ENCODE measurements around the gene MAML3.

GRCh38 chr4:139689093-139689722 lies 464.8 kb downstream of the MAML3 start:
- no peak for TF ChIP-seq CTCF (IDR thresholded peaks at IDR 0.05)
- TF ChIP-seq POLR2A (IDR thresholded peaks at IDR 0.05): no peak

Measured in uterus (tissue), 2 donors.